ENCODE measurements around the gene CHAD. TPM values are rescaled to one million over a fixed set of nuclear protein-coding genes. Genes with fewer than 3 reads are reported as not detected.
"Not testable (repeated sequence)": the region's sequence is repeated elsewhere in the genome, so short reads cannot be mapped to it uniquely, and the experiment has no call there.

Gene CHAD
- total and polyA plus RNA-seq, 2 of the 13 experiments (the other 11 are each of a cell fraction or from before 2014, with no cell fraction given): 1.4 TPM; not detected in 1

GRCh38 chr17:50420419-50421112 is 48.1 kb downstream of the CHAD start (continued):
- no peak for TF ChIP-seq RNF2 (conservative IDR thresholded peaks at IDR 0.05; ENCODE audit: low read depth)
- 0 out of 2 replicates have a peak, but pooled peaks have one; percentile 15 for TF ChIP-seq ZNF512 (CRISPR knock-in tag; IDR thresholded peaks at IDR 0.05)
- TF ChIP-seq JUNB (CRISPR knock-in tag; IDR thresholded peaks at IDR 0.05; ENCODE audit: borderline replicate concordance): no peak
- no peak for TF ChIP-seq ZMAT5 (CRISPR knock-in tag; IDR thresholded peaks at IDR 0.05; ENCODE audit: borderline replicate concordance, low read depth)
- no peak for TF ChIP-seq GFI1 (CRISPR knock-in tag; IDR thresholded peaks at IDR 0.05; ENCODE audit: borderline replicate concordance)
- no peak for TF ChIP-seq PBX3 (CRISPR knock-in tag; IDR thresholded peaks at IDR 0.05; ENCODE audit: borderline replicate concordance)
- no peak for TF ChIP-seq FOXK2 (IDR thresholded peaks at IDR 0.05)
- no peak for TF ChIP-seq SATB2 (CRISPR knock-in tag; IDR thresholded peaks at IDR 0.05)
- TF ChIP-seq ZNF574 (CRISPR knock-in tag; IDR thresholded peaks at IDR 0.05): no peak
- no peak for TF ChIP-seq ETV5 (CRISPR knock-in tag; IDR thresholded peaks at IDR 0.05; ENCODE audit: borderline replicate concordance)
- no peak for TF ChIP-seq SETDB1 (CRISPR knock-in tag; IDR thresholded peaks at IDR 0.05; ENCODE audit: borderline replicate concordance)
- TF ChIP-seq ZBTB1 (CRISPR knock-in tag; IDR thresholded peaks at IDR 0.05; ENCODE audit: borderline replicate concordance): no peak
- no peak for TF ChIP-seq ZNF3 (CRISPR knock-in tag; IDR thresholded peaks at IDR 0.05)
- 0 out of 2 replicates have a peak, but pooled peaks have one; percentile 19 for TF ChIP-seq ZNF329 (CRISPR knock-in tag; IDR thresholded peaks at IDR 0.05; ENCODE audit: low read depth)
- TF ChIP-seq SAP130 (CRISPR knock-in tag; IDR thresholded peaks at IDR 0.05; ENCODE audit: low read depth): 0 out of 2 replicates have a peak, but pooled peaks have one; percentile 25

GRCh38 chr17:50419577-50419976 is 49.1 kb downstream of the CHAD start:
- H3K36me3 ChIP-seq (replicated peaks in 1 of 2; ENCODE audit: control insufficient read depth in 1 of 2, insufficient read depth in 2 of 2, low read length in 2 of 2); H3K4me3 ChIP-seq (replicated peaks in 1 of 3; ENCODE audit: insufficient read depth in 1 of 3, low read depth in 2 of 3, low read length in 3 of 3); H4K20me1 ChIP-seq (ENCODE audit: insufficient read depth, low read length); H2AFZ ChIP-seq (ENCODE audit: low read length); H3K27me3 ChIP-seq (ENCODE audit: control insufficient read depth in 1 of 2, insufficient read depth in 2 of 2, low read length in 2 of 2); H3K9ac ChIP-seq (ENCODE audit: insufficient read depth, low read depth, low read length); CTCF ChIA-PET (ENCODE audit: low intra/inter-chr PET ratio, low total read pairs); intact Hi-C loops (cut with micrococcal nuclease; ENCODE audit: unreplicated experiment); FAIRE-seq; H3K4me2 ChIP-seq (ENCODE audit: low read depth, low read length); H3K27ac ChIP-seq (ENCODE audit: extremely low read length, insufficient read depth, low read length); H3K79me2 ChIP-seq (ENCODE audit: insufficient read depth, low read length); DNase-seq (ENCODE audit: low spot score); BruUV-seq (replicated peaks); H3K9me3 ChIP-seq (ENCODE audit: low read length); ATAC-seq; in situ Hi-C loops (cut with HindIII; ENCODE audit: extremely low pct_ligation_motif_present, low pct_unique_long_range_greater_than_20kb): not testable (repeated sequence)
- POLR2A ChIA-PET: interaction anchor here (3.6 kb wide), 1 partner anchor 22 kb away, joined by 29 read pairs; the partner anchor contains the start of gene LRRC59
- WGBS (ENCODE audit: low lambda C conversion rate): 92% methylated on average over 8 of the region's 10 CpGs
- H3K4me1 ChIP-seq (ENCODE audit: insufficient read depth, low read length): peaks cover 45% of the 10 kb centered on the region
